Measurements from ENCODE around the gene INTS1.

INTS1 gene

GRCh38 chr7:1464694-1465093 lies 39.5 kb downstream of the INTS1 start:
- DNase-seq (ENCODE audit: low read depth, low spot score) = no peak

- DNase-seq (ENCODE audit: low read depth, low spot score) = no peak
Observed at GRCh38 chr7:1463676-1464223, 40.4 kb downstream of the INTS1 start.

- no peak for DNase-seq (ENCODE audit: low read depth, low spot score)
Observed at GRCh38 chr7:1461646-1462375, 42.4 kb downstream of the INTS1 start.

GRCh38 chr7:1460821-1461645 lies 43.2 kb downstream of the INTS1 start:
- no peak for DNase-seq (ENCODE audit: low read depth, low spot score)

- DNase-seq (ENCODE audit: low read depth, low spot score) = no peak
Observed at GRCh38 chr7:1459920-1460820, 44.0 kb downstream of the INTS1 start.

- peak; percentile 91 for DNase-seq (ENCODE audit: low read depth, low spot score)
Observed at GRCh38 chr7:1459512-1459892, 44.7 kb downstream of the INTS1 start.

- DNase-seq (ENCODE audit: low read depth, low spot score) = no peak
Observed at GRCh38 chr7:1458683-1459511, 45.3 kb downstream of the INTS1 start, which contains the start of gene MICALL2. Gene MICALL2 (minus strand): TSS chr7:1459470. CDS start chr7:1459326, 144 bp downstream.

- no peak for DNase-seq (ENCODE audit: low read depth, low spot score)
Observed at GRCh38 chr7:1457949-1458682, 46.1 kb downstream of the INTS1 start.

GRCh38 chr7:1457059-1457948 lies 46.9 kb downstream of the INTS1 start:
- no peak for DNase-seq (ENCODE audit: low read depth, low spot score)

- no peak for DNase-seq (ENCODE audit: low read depth, low spot score)
Observed at GRCh38 chr7:1455955-1456354, 48.2 kb downstream of the INTS1 start.

- no peak for DNase-seq (ENCODE audit: low read depth, low spot score)
Observed at GRCh38 chr7:1455241-1455939, 48.8 kb downstream of the INTS1 start.

- no peak for DNase-seq (ENCODE audit: low read depth, low spot score)
Observed at GRCh38 chr7:1454542-1454941, 49.6 kb downstream of the INTS1 start.

- DNase-seq (ENCODE audit: low read depth, low spot score) = no peak
Observed at GRCh38 chr7:1452205-1452604, 52.0 kb downstream of the INTS1 start.

GRCh38 chr7:1450987-1451386 lies 53.2 kb downstream of the INTS1 start:
- no peak for DNase-seq (ENCODE audit: low read depth, low spot score)

GRCh38 chr7:1450431-1450830 lies 53.8 kb downstream of the INTS1 start:
- no peak for DNase-seq (ENCODE audit: low read depth, low spot score)

- DNase-seq (ENCODE audit: low read depth, low spot score) = no peak
Observed at GRCh38 chr7:1449951-1450350, 54.2 kb downstream of the INTS1 start.

GRCh38 chr7:1449501-1449900 lies 54.7 kb downstream of the INTS1 start:
- DNase-seq (ENCODE audit: low read depth, low spot score) = no peak

GRCh38 chr7:1448958-1449357 lies 55.2 kb downstream of the INTS1 start:
- DNase-seq (ENCODE audit: low read depth, low spot score) = no peak

Measured in activated naive CD8-positive, alpha-beta T cell treated with anti-CD3 and anti-CD28 coated beads, Interleukin-2, amount 50 U/mL, for 16 hours (primary cell).